PFSK-1 (cell line): ENCODE data around the gene NCOA1.

ENCODE experiments used
- POLR2AphosphoS5 ChIP-seq: IDR thresholded peaks from 2 replicates; pipeline ENCODE4 v1.6.1; 2012; ENCODE audit warnings: low read depth, mild to moderate bottlenecking, control low read depth, low read length, moderate library complexity
- REST ChIP-seq, 2 experiments: IDR thresholded peaks; 2 replicates each; pipeline versions ENCODE4 v1.6.1 to v1.8.0; 2011 to 2012; ENCODE audit warnings: low read depth in 2 of 2, low read length in 2 of 2, control low read depth in 1 of 2, inconsistent platforms in 1 of 2, mild to moderate bottlenecking in 1 of 2, moderate library complexity in 1 of 2; ENCODE audit not compliant: insufficient read depth in 1 of 2
- TAF1 ChIP-seq: IDR thresholded peaks from 2 replicates; pipeline ENCODE4 v1.6.1; 2012; ENCODE audit warnings: low read length, control low read depth, borderline replicate concordance; ENCODE audit not compliant: insufficient read depth

GRCh38 chr2:24577481-24577880, 86.4 kb downstream of the NCOA1 start:
- TF ChIP-seq TAF1 (no peak), POLR2AphosphoS5 (no peak), REST (IDR thresholded peaks at IDR 0.05; ENCODE audit: insufficient read depth in 1 of 2, low read depth in 2 of 2, low read length in 2 of 2) (no peak)
